H4 (cell line): ENCODE results near the gene CACNA2D1. TPM values are rescaled to one million over a fixed set of nuclear protein-coding genes. Genes with fewer than 3 reads are reported as not detected.

ENCODE experiments used
- DNase-seq: peaks from one replicate; pipeline ENCODE4 v3.0.0-alpha.2; 2015; ENCODE audit warnings: low spot score
- total RNA-seq: library from RNA; depleted of rRNA; stranded (reverse); fragments of >200 nt; shearing (Covaris generic); gene quantifications from 2 replicates; pipeline ENCODE4 v1.2.3, GENCODE V29; 2014

Gene CACNA2D1
- total RNA-seq, 1 experiment from 2014 or later = 28.0 TPM

DNA sequence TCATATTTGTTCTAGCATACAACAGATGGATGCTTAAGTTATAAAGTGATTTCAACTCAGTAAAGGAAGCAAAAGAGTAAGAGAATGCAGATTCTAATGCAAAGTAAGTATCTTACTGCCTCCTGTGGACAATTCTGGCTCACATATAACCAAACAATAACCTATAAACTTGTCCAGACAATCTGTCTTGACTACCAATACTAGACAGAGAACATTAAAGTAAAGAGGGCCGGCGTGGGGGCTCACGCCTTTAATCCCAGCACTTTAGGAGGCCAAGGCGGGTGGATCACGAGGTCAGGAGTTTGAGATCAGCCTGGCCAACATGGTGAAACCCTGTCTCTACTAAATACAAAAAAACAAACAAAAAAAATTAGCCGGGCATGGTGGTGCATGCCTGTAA, 329.3 kb downstream of the CACNA2D1 start:
- DNase-seq = no peak

DNA sequence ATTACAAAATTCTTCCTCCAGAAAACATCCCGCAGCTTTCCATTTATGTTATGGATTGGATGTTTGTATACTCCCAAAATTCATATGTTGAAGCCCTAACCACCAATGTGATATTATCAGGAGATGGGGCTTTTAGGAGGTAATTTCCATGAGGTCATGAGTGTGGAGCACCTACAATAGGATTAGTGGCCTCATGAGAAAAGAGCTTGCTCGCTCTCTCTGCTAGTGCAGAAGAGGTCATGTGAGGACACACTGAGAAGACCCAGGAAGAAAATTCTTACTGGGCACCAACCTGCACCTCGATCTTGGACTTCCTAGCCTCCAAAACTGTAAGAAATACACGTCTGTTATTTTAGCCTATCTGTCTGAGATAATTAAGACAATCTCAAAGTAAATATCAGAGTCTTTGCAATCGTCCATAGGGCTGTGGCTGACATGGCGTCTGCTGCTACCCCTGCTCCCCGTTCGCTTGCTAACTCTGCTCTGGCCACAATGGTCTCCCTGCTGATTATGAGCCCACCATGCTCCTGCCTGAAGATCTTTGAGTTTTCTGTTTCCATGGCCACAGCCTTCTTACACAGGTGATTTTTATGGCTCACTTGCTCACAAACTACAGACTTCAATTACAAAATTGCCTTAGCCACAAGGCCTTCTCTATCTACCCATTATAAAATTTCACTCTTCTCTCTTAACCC, 333.3 kb downstream of the CACNA2D1 start:
- no peak for DNase-seq

- peak; percentile 45 for DNase-seq
Observed at GRCh38 chr7:82109288-82109687, 334.3 kb downstream of the CACNA2D1 start.

- no peak for DNase-seq
Observed at GRCh38 chr7:82106201-82106600, 337.4 kb downstream of the CACNA2D1 start.

DNA sequence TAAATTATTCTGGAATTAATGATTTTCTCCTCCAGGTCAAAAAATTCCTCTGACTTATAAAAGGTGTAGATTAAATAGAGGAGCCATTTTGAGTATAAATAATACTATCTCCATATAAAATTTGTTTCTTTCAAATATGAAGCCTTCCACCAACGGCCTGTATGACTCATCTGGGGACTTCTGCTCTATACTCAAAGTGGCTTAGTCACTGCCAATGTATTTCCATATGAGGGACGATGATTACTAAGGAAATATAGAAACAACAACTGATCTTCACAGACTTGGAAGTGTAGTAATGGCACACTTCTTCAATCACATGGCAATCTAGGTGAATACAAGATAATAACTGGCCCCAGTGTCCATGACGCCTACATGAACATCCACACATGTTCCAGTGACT, 338.1 kb downstream of the CACNA2D1 start:
- DNase-seq = peak; percentile 80

DNA sequence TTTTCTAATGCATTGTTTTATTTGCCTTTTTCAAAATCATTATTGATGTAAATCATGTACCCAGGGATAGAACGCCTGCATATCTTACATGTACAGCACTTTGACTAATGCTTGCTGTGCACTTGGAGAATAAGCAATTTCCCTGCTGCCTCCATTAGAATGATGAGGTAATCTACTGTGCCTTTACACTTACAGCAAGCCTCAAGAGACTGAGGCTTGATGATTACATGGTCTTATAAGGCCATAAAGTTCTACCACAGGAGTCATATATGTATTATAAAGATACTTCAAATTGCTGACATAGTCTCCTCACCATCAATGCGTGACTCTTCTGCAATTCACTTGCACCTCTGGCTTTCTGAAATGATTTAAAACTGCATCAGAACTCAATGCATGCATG, 345.2 kb downstream of the CACNA2D1 start:
- no peak for DNase-seq

GRCh38 chr7:82091126-82091684, 352.4 kb downstream of the CACNA2D1 start:
- DNase-seq = no peak

- no peak for DNase-seq
Observed at GRCh38 chr7:82087099-82087498, 356.5 kb downstream of the CACNA2D1 start.

DNA sequence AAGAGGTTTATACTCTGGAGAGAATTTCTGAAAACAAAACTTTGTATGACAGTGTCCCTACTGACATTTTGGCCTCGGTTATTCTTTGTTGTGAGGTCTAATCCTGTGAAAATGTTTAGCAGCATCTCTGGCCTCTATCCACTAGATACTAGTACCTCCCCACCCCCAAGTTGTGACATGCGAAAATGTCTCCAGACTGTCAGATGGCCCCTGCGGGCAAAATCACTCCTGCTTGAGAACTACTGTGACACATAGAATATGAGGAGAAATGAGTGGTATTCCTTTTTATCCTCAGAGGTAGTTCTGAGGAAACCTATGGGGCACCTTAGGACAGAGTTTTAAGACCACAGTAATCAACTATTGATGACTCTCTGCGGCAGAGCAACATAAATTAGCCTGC, 358.5 kb downstream of the CACNA2D1 start:
- no peak for DNase-seq

GRCh38 chr7:82081644-82082224, 361.8 kb downstream of the CACNA2D1 start:
- no peak for DNase-seq

GRCh38 chr7:82080254-82080927, 363.2 kb downstream of the CACNA2D1 start:
- DNase-seq = no peak

DNA sequence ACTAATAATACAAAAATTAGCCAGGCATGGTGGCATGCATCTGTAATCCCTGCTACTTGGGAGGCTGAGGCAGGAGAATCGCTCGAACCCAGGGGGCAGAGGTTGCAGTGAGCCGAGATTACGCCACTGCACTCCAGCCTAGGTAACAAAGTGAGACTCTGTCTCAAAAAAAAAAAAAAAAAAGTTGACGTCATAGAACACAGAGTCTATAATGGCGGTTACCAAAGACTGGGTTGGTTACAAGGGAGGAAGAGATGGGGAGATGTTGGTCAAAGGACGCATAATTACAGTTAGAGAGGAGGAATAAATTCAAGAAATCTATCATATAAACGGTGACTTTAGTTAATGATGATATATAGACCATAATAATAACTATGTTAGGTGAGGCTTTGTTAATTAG, 364.1 kb downstream of the CACNA2D1 start:
- DNase-seq = no peak

DNA sequence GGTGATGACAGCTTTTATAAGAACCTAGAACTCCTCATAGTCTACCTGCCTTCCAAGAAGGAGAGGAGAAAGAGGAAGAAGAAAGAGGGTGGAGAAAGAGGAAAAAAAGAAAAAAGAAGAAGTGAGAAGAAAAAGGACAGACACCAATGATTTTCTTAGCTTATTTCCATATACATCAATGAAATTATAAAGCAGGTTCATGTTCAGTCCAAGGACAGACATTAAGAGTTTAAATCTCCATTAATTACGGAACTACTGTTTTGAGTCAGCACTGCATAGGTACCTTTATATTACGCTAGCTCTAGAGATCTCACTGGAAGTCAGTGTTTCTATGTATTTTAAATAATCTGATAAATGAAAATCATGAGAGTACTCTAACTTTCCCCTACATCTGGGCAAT, 364.8 kb downstream of the CACNA2D1 start:
- DNase-seq = no peak

GRCh38 chr7:82071468-82071867, 372.1 kb downstream of the CACNA2D1 start:
- no peak for DNase-seq

GRCh38 chr7:82067628-82068264, 375.8 kb downstream of the CACNA2D1 start:
- no peak for DNase-seq

- no peak for DNase-seq
Observed at GRCh38 chr7:82057476-82057875, 386.1 kb downstream of the CACNA2D1 start.

DNA sequence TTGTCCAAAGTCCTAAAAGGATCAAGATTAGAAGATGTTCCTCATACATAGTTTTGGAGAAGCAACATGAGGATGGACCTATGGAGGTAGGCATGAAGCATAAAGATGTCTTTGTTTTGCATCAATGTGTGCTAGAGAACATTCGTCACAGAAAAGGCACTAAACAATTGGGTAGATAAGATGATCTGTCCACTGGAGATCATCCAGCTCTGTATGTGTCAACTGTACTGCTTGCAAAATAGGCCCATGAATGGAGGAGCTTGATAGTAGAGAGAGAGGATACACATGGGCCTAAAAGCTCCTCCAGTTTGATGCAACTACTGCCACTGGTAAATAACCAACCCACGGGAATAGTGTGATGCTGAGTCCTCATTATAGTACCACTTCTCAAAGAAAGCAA, 387.3 kb downstream of the CACNA2D1 start:
- DNase-seq = no peak

- no peak for DNase-seq
Observed at GRCh38 chr7:82054544-82054943, 389.0 kb downstream of the CACNA2D1 start.

GRCh38 chr7:82053453-82054032, 390.0 kb downstream of the CACNA2D1 start:
- DNase-seq = no peak

GRCh38 chr7:82051601-82052000, 392.0 kb downstream of the CACNA2D1 start:
- DNase-seq = no peak

DNA sequence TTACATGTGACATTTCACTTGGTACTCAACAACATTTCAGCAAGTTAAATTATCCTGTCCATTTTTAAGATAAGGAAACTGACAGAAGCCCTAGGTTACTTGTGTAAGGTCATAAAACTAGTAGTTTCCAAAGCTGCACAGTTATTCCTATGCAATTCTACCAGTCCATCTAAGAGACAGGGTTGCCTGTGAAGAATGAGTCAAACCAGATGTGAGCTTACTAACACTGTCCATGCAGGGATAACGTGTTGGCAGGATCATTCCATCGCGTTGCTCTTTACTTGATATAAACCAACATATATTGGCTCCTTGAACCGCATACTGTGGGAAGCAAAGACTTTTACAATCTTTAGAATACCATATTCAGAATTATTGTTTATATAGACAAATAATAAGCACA, 392.8 kb downstream of the CACNA2D1 start:
- no peak for DNase-seq
